DND-41 (cell line): Measurements from ENCODE around the gene OR2A42.
"Not testable (repeated sequence)": the region's sequence is repeated elsewhere in the genome, so short reads cannot be mapped to it uniquely, and the experiment has no call there.

Experiments used
- ATAC-seq: fragments of 200-7000 bp; cut with Tn5 transposase; 3 replicates; pipeline ENCODE4 v1.9.1; 2021; ENCODE audit warnings: low read depth; ENCODE audit not compliant: insufficient read depth
- DNase-seq: peaks from one replicate; pipeline ENCODE4 v3.0.0-alpha.2; 2020
- H2AFZ ChIP-seq: 2 replicates; pipeline ENCODE4 v1.6.0; 2012; ENCODE audit warnings: low read depth, low read length
- H3K27ac ChIP-seq: 2 replicates; pipeline ENCODE4 v1.5.1; 2012; ENCODE audit warnings: low read length, inconsistent platforms
- H3K27me3 ChIP-seq: fragments of 200-600 bp; sonication (generic); 2 replicates; pipeline ENCODE4 v1.6.0; 2012; ENCODE audit warnings: low read length, mild to moderate bottlenecking, inconsistent platforms; ENCODE audit not compliant: insufficient read depth, poor library complexity
- H3K36me3 ChIP-seq: 2 replicates; pipeline ENCODE4 v1.5.1; 2012; ENCODE audit warnings: low read length, inconsistent platforms; ENCODE audit not compliant: insufficient read depth
- H3K4me1 ChIP-seq: 2 replicates; pipeline ENCODE4 v1.5.1; 2012; ENCODE audit warnings: mild to moderate bottlenecking, low read length; ENCODE audit not compliant: insufficient read depth
- H3K4me2 ChIP-seq: 2 replicates; pipeline ENCODE4 v1.6.0; 2012; ENCODE audit warnings: mild to moderate bottlenecking, moderate library complexity, low read length, inconsistent platforms; ENCODE audit not compliant: insufficient read depth
- H3K4me3 ChIP-seq, 2 experiments: fragments of 200-600 bp in 1 of 2; shearing (Covaris generic) in 1 of 2; 2 replicates each; pipeline ENCODE4 v1.5.1; 2012 to 2016; ENCODE audit warnings: inconsistent platforms in 2 of 2, low read length in 2 of 2, mild to moderate bottlenecking in 2 of 2, low read depth in 1 of 2, moderate library complexity in 1 of 2
- H3K79me2 ChIP-seq: 2 replicates; pipeline ENCODE4 v1.6.0; 2012; ENCODE audit warnings: low read length, inconsistent platforms; ENCODE audit not compliant: insufficient read depth
- H3K9ac ChIP-seq: 2 replicates; pipeline ENCODE4 v1.6.0; 2012; ENCODE audit warnings: low read depth, mild to moderate bottlenecking, inconsistent platforms, low read length, moderate library complexity
- H3K9me3 ChIP-seq: 2 replicates; pipeline ENCODE4 v1.5.1; 2012; ENCODE audit warnings: low read length, moderate library complexity, mild to moderate bottlenecking, inconsistent platforms; ENCODE audit not compliant: insufficient read depth, severe bottlenecking
- H4K20me1 ChIP-seq: 2 replicates; pipeline ENCODE4 v1.6.0; 2012; ENCODE audit warnings: low read length; ENCODE audit not compliant: insufficient read depth
- CTCF ChIP-seq: IDR thresholded peaks from 2 replicates; pipeline ENCODE4 v1.5.1; 2012; ENCODE audit warnings: borderline replicate concordance, low read length, moderate library complexity, mild to moderate bottlenecking; ENCODE audit not compliant: poor library complexity, severe bottlenecking; ENCODE audit errors: extremely low read depth
- EZH2 ChIP-seq: IDR thresholded peaks from 3 replicates; pipeline ENCODE4 v1.6.1; 2012; ENCODE audit warnings: borderline replicate concordance, low read depth, mild to moderate bottlenecking, moderate library complexity, low read length, inconsistent platforms; ENCODE audit not compliant: severe bottlenecking

The OR2A42 gene

GRCh38 chr7:144264692-144265091 is 25.3 kb upstream of the OR2A42 start, which contains the start of gene OR2A7:
Gene OR2A7, minus strand, starts transcription at chr7:144264792. Its CDS starts 5,164 bp downstream, at chr7:144259628.
- not testable (repeated sequence) for H3K27me3 ChIP-seq, H3K36me3 ChIP-seq, ATAC-seq, H4K20me1 ChIP-seq, H2AFZ ChIP-seq, H3K79me2 ChIP-seq, H3K4me3 ChIP-seq, H3K4me1 ChIP-seq, H3K9me3 ChIP-seq, H3K9ac ChIP-seq, H3K27ac ChIP-seq, H3K4me2 ChIP-seq, DNase-seq

GRCh38 chr7:144262128-144262527 is 22.7 kb upstream of the OR2A42 start:
- not testable (repeated sequence) for H3K79me2 ChIP-seq, H3K4me1 ChIP-seq, H3K27me3 ChIP-seq

GRCh38 chr7:144259067-144259466 is 19.7 kb upstream of the OR2A42 start:
- not testable (repeated sequence) for DNase-seq, H3K4me1 ChIP-seq, ATAC-seq, H3K9ac ChIP-seq, H3K4me2 ChIP-seq, H3K9me3 ChIP-seq, H3K27me3 ChIP-seq, H2AFZ ChIP-seq, H3K79me2 ChIP-seq, H3K27ac ChIP-seq, H3K4me3 ChIP-seq, H3K36me3 ChIP-seq, H4K20me1 ChIP-seq

More at GRCh38 chr7:144262128-144262527, 22.7 kb upstream of the OR2A42 start:
- DNase-seq, H3K27ac ChIP-seq, H3K9ac ChIP-seq, H3K36me3 ChIP-seq, H3K4me2 ChIP-seq, H4K20me1 ChIP-seq, H3K4me3 ChIP-seq, ATAC-seq, H2AFZ ChIP-seq, H3K9me3 ChIP-seq: not testable (repeated sequence)

GRCh38 chr7:144256112-144256511 is 16.7 kb upstream of the OR2A42 start:
- Histone ChIP-seq H3K4me3 (no peak overlapping the region), H3K27me3 (no peaks in the 10 kb centered on the region), H3K4me2 (no peak overlapping the region), H3K79me2 (no peaks in the 10 kb centered on the region), H3K9ac (no peak overlapping the region), H3K36me3 (no peaks in the 10 kb centered on the region), H2AFZ (no peak overlapping the region), H3K9me3 (no peaks in the 10 kb centered on the region), H3K27ac (no peak overlapping the region), H4K20me1 (no peaks in the 10 kb centered on the region), H3K4me1 (no peaks in the 10 kb centered on the region)
- TF ChIP-seq CTCF: no peak
- no peak for TF ChIP-seq EZH2
- ATAC-seq (no peak), DNase-seq (no peak)

GRCh38 chr7:144255471-144255897 is 16.1 kb upstream of the OR2A42 start:
- no peaks in the 10 kb centered on the region for H3K79me2 ChIP-seq

GRCh38 chr7:144252307-144252706 is 12.9 kb upstream of the OR2A42 start:
- H3K79me2 ChIP-seq, H3K9me3 ChIP-seq, H3K27ac ChIP-seq, H3K36me3 ChIP-seq, H2AFZ ChIP-seq, H3K4me3 ChIP-seq, H3K9ac ChIP-seq, H3K27me3 ChIP-seq, H3K4me2 ChIP-seq, ATAC-seq, H4K20me1 ChIP-seq, H3K4me1 ChIP-seq, DNase-seq: not testable (repeated sequence)

More at GRCh38 chr7:144255471-144255897, 16.1 kb upstream of the OR2A42 start:
- no peak for ATAC-seq
- Histone ChIP-seq H3K9ac (no peak overlapping the region), H3K9me3 (no peaks in the 10 kb centered on the region), H3K27ac (no peak overlapping the region), H3K4me1 (no peaks in the 10 kb centered on the region), H3K4me2 (no peak overlapping the region), H3K4me3 (no peak overlapping the region), H3K36me3 (no peaks in the 10 kb centered on the region), H2AFZ (no peak overlapping the region), H3K27me3 (no peaks in the 10 kb centered on the region), H4K20me1 (no peaks in the 10 kb centered on the region)
- DNase-seq: no peak
- TF ChIP-seq EZH2: no peak
- TF ChIP-seq CTCF: no peak
